Loucy (cell line): ENCODE results near the gene ZNF791.

Experiments
- H2AFZ ChIP-seq: fragments of 200-600 bp; sonication (generic); 2 replicates; pipeline ENCODE4 v1.6.0; 2016; ENCODE audit warnings: antibody characterized with exemption, mild to moderate bottlenecking, low read length, moderate library complexity
- H3F3A ChIP-seq: fragments of 200-600 bp; 2 replicates; pipeline ENCODE4 v1.6.0; 2016; ENCODE audit warnings: antibody characterized with exemption, low read depth, mild to moderate bottlenecking
- H3K27me3 ChIP-seq: fragments of 200-600 bp; sonication (generic); 2 replicates; pipeline ENCODE4 v1.6.1; 2014; ENCODE audit warnings: low read length, mild to moderate bottlenecking; ENCODE audit not compliant: insufficient read depth, poor library complexity, severe bottlenecking
- H3K36me3 ChIP-seq: fragments of 200-600 bp; sonication (generic); 2 replicates; pipeline ENCODE4 v1.6.1; 2016; ENCODE audit warnings: low read length; ENCODE audit not compliant: insufficient read depth
- H3K4me1 ChIP-seq: fragments of 200-600 bp; sonication (generic); 2 replicates; pipeline ENCODE4 v1.5.1; 2014; ENCODE audit warnings: low read length, mild to moderate bottlenecking; ENCODE audit not compliant: insufficient read depth, poor library complexity, severe bottlenecking
- H3K4me2 ChIP-seq: fragments of 200-600 bp; sonication (generic); 2 replicates; pipeline ENCODE4 v1.6.0; 2014; ENCODE audit warnings: antibody characterized with exemption, low read length, low read depth, mild to moderate bottlenecking; ENCODE audit not compliant: poor library complexity, severe bottlenecking
- H3K4me3 ChIP-seq: fragments of 200-600 bp; sonication (generic); 2 replicates; pipeline ENCODE4 v1.5.1; 2014; ENCODE audit warnings: low read length, mild to moderate bottlenecking, mixed read lengths; ENCODE audit not compliant: poor library complexity, severe bottlenecking
- H3K79me2 ChIP-seq: fragments of 200-600 bp; sonication (generic); 2 replicates; pipeline ENCODE4 v1.6.1; 2014; ENCODE audit warnings: low read length; ENCODE audit not compliant: insufficient read depth
- H3K9ac ChIP-seq: fragments of 200-600 bp; sonication (generic); 2 replicates; pipeline ENCODE4 v1.6.0; 2014; ENCODE audit warnings: mild to moderate bottlenecking, low read depth, low read length, moderate library complexity; ENCODE audit not compliant: poor library complexity, severe bottlenecking
- H3K9me2 ChIP-seq: fragments of 200-600 bp; sonication (generic); replicated peaks from 2 replicates; pipeline ENCODE4 v1.6.1; 2016; ENCODE audit warnings: low read depth, low read length, mixed read lengths
- H3K9me3 ChIP-seq: fragments of 200-600 bp; sonication (generic); 2 replicates; pipeline ENCODE4 v1.6.1; 2014; ENCODE audit warnings: mild to moderate bottlenecking, antibody characterized with exemption, low read length, low read depth; ENCODE audit not compliant: insufficient read depth
- H4K20me1 ChIP-seq: fragments of 200-600 bp; sonication (generic); 2 replicates; pipeline ENCODE4 v1.6.0; 2014; ENCODE audit warnings: antibody characterized with exemption, low read length, mild to moderate bottlenecking; ENCODE audit not compliant: insufficient read depth, poor library complexity, severe bottlenecking
- EZH2phosphoT487 ChIP-seq: fragments of 200-600 bp; IDR thresholded peaks from 2 replicates; pipeline ENCODE4 v1.6.1; 2018; ENCODE audit warnings: antibody characterized with exemption, mild to moderate bottlenecking, moderate library complexity, borderline replicate concordance
- TF ChIP-seq, protein P1 (sequence below): fragments of 200-600 bp; sonication (generic); conservative IDR thresholded peaks from 2 replicates; pipeline ENCODE4 v1.5.1; 2014; ENCODE audit warnings: mild to moderate bottlenecking, antibody characterized with exemption, low read length

ZNF791 gene

DNA sequence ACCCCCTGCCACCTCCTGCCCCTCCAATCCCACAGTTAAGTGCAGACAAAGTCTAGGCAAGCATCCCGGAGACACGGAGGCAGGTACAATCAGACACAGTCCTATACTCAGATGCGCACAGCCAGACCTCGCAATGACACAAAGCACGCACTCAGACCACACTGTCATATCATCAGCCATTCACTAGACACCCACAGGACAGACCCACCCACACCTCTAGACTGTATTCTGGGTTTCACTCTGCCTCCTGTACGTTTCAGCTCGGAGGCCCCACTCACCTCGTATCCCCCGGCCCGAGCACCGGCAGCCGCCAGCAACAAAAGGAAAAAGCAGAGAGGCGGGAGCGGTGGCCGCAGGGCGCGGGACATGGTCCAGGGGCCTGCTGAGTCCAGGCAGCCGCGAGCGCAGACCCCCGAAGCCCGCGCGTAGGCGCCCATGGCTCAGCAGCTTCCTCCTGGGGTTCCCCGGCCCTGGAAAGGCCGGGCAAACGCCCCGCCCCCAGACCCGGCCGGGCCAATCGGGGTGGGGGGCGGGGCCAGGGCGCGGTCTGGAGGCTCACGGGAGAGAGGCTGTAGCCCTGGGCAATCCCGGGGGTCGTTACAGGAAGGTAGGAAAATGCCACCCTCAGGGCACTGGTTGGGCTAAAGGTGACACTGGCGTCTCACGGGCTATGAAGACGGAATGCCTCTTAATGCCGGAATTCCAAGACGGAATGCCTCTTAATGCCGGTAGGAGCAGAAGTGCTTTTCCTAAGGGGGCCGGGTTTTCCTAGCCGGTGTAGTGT, 55.7 kb downstream of the ZNF791 start, which contains the start of the genes MAN2B1 and WDR83:
MAN2B1 (minus strand) TSS at position 478 of the 784 bp plus-strand sequence; CDS start at position 437, 41 bp downstream.
WDR83 (plus strand) TSS at position 543 of the 784 bp plus-strand sequence. CDS start 2,984 bp downstream, outside the sequence.
- Histone ChIP-seq H4K20me1 (peaks cover 13% of the 10 kb centered on the region), H3K9me3 (no peaks in the 10 kb centered on the region), H3K9me2 (no peaks in the 10 kb centered on the region), H2AFZ (peak within 1 kb of the TSS; percentile 74), H3K27me3 (no peaks in the 10 kb centered on the region), H3K9ac (peak within 1 kb of the TSS; percentile 86), H3K4me2 (peak within 1 kb of the TSS; percentile 90), H3K4me1 (peaks cover 25% of the 10 kb centered on the region), H3K36me3 (no peaks in the 10 kb centered on the region; the same call in 1 of the 2 replicates), H3F3A (no peaks in the 10 kb centered on the region), H3K79me2 (peaks cover 38% of the 10 kb centered on the region), H3K4me3 (peak within 1 kb of the TSS; percentile 89)
- no peak for TF ChIP-seq EZH2phosphoT487
- TF ChIP-seq, protein P1, sequence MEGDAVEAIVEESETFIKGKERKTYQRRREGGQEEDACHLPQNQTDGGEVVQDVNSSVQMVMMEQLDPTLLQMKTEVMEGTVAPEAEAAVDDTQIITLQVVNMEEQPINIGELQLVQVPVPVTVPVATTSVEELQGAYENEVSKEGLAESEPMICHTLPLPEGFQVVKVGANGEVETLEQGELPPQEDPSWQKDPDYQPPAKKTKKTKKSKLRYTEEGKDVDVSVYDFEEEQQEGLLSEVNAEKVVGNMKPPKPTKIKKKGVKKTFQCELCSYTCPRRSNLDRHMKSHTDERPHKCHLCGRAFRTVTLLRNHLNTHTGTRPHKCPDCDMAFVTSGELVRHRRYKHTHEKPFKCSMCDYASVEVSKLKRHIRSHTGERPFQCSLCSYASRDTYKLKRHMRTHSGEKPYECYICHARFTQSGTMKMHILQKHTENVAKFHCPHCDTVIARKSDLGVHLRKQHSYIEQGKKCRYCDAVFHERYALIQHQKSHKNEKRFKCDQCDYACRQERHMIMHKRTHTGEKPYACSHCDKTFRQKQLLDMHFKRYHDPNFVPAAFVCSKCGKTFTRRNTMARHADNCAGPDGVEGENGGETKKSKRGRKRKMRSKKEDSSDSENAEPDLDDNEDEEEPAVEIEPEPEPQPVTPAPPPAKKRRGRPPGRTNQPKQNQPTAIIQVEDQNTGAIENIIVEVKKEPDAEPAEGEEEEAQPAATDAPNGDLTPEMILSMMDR: no peak

GRCh38 chr19:12667731-12668302, 57.1 kb downstream of the ZNF791 start:
- no peaks in the 10 kb centered on the region for H3K9me3 ChIP-seq
- H3K36me3 ChIP-seq: peaks cover 1% of the 10 kb centered on the region; the same call in 1 of the 2 replicates
- no peaks in the 10 kb centered on the region for H3K9me2 ChIP-seq
- TF ChIP-seq EZH2phosphoT487: no peak
- TF ChIP-seq, protein P1: no peak
- peaks cover 13% of the 10 kb centered on the region for H4K20me1 ChIP-seq
- H3K79me2 ChIP-seq: peaks cover 38% of the 10 kb centered on the region
- peaks cover 25% of the 10 kb centered on the region for H3K4me1 ChIP-seq
- H3K4me2 ChIP-seq: peak overlapping the region; percentile 89
- peak overlapping the region; percentile 89 for H3K9ac ChIP-seq
- H2AFZ ChIP-seq: no peak overlapping the region
- no peaks in the 10 kb centered on the region for H3F3A ChIP-seq
- no peaks in the 10 kb centered on the region for H3K27me3 ChIP-seq
- H3K4me3 ChIP-seq: peak overlapping the region; percentile 79

DNA sequence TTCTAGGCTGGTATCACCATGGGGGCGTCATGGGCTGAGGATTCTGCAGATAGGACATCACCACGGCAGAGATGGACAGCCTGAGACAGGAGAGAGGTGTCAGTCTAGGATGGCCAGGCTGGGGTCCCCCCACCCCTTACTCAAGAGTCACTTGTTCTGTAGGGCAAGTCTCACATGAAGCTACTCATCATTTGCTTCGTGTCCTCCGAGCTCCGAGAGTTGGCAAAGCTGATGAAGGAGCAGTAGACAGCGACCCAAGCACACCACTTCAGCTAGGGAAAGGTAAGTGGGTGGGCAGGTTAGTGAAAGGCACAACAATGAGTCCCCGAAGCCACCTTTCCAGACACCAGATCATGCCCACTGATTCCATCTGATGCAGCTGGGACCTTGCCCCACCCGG, 57.6 kb downstream of the ZNF791 start:
- H2AFZ ChIP-seq: no peak overlapping the region
- H3K9me2 ChIP-seq: no peaks in the 10 kb centered on the region
- H3K36me3 ChIP-seq: peaks cover 5% of the 10 kb centered on the region; the same call in 1 of the 2 replicates

More for the DNA sequence above, 57.6 kb downstream of the ZNF791 start:
- Histone ChIP-seq H3K4me3 (peak overlapping the region; percentile 79), H3K4me2 (peak overlapping the region; percentile 89), H3K27me3 (no peaks in the 10 kb centered on the region), H4K20me1 (peaks cover 13% of the 10 kb centered on the region), H3K9me3 (no peaks in the 10 kb centered on the region), H3K4me1 (peaks cover 25% of the 10 kb centered on the region), H3K79me2 (peaks cover 38% of the 10 kb centered on the region), H3F3A (no peaks in the 10 kb centered on the region), H3K9ac (peak overlapping the region; percentile 89)
- TF ChIP-seq, protein P1: no peak
- no peak for TF ChIP-seq EZH2phosphoT487
